Colon (tissue), 2 donors: ENCODE results near the gene SLC20A1.
"Not testable (repeated sequence)": the region's sequence is repeated elsewhere in the genome, so short reads cannot be mapped to it uniquely, and the experiment has no call there.

Experiments used
- FAIRE-seq: peaks from 2 replicates; lab custom pipeline; 2012; peaks lifted over from hg19 to GRCh38; lab: Jason Lieb, UNC
- donor health status: control.
- donor health status: control.

SLC20A1 gene

GRCh38 chr2:112646102-112646719 lies 472 bp downstream of the SLC20A1 start:
- FAIRE-seq: no peak

- FAIRE-seq: no peak
These were observed 1.3 kb downstream of the SLC20A1 start for GRCh38 chr2:112646791-112647689.

- FAIRE-seq: no peak
These were observed 2.3 kb downstream of the SLC20A1 start for GRCh38 chr2:112648081-112648480.

GRCh38 chr2:112656679-112657078 lies 10.9 kb downstream of the SLC20A1 start:
- FAIRE-seq: no peak

- no peak for FAIRE-seq
These were observed 12.6 kb downstream of the SLC20A1 start for GRCh38 chr2:112658301-112658700.

GRCh38 chr2:112658839-112659667 lies 13.3 kb downstream of the SLC20A1 start:
- FAIRE-seq: no peak

- no peak for FAIRE-seq
These were observed 14.4 kb downstream of the SLC20A1 start for GRCh38 chr2:112660138-112660537.

GRCh38 chr2:112661656-112662305 lies 16.0 kb downstream of the SLC20A1 start:
- no peak for FAIRE-seq

GRCh38 chr2:112662704-112663103 lies 17.0 kb downstream of the SLC20A1 start:
- FAIRE-seq: no peak

- no peak for FAIRE-seq
These were observed 18.9 kb downstream of the SLC20A1 start for GRCh38 chr2:112664689-112665088.

GRCh38 chr2:112665113-112665780 lies 19.5 kb downstream of the SLC20A1 start:
- FAIRE-seq: no peak

- FAIRE-seq: no peak
These were observed 21.0 kb downstream of the SLC20A1 start for GRCh38 chr2:112666761-112667122.

GRCh38 chr2:112667540-112667939 lies 21.8 kb downstream of the SLC20A1 start:
- FAIRE-seq: not testable (repeated sequence)

GRCh38 chr2:112669667-112670066 lies 23.9 kb downstream of the SLC20A1 start:
- no peak for FAIRE-seq

- no peak for FAIRE-seq
These were observed 24.7 kb downstream of the SLC20A1 start for GRCh38 chr2:112670252-112671022.

- FAIRE-seq: no peak
These were observed 26.1 kb downstream of the SLC20A1 start for GRCh38 chr2:112671801-112672200.

GRCh38 chr2:112673008-112673407 lies 27.3 kb downstream of the SLC20A1 start:
- FAIRE-seq: no peak

GRCh38 chr2:112674229-112674628 lies 28.5 kb downstream of the SLC20A1 start:
- no peak for FAIRE-seq

GRCh38 chr2:112679484-112679883 lies 33.7 kb downstream of the SLC20A1 start:
- no peak for FAIRE-seq

GRCh38 chr2:112680666-112681101 lies 34.9 kb downstream of the SLC20A1 start:
- no peak for FAIRE-seq

- no peak for FAIRE-seq
These were observed 36.4 kb downstream of the SLC20A1 start for GRCh38 chr2:112682101-112682500.
